HFFc6 (cell line): ENCODE measurements around the gene PLD3. TPM values are rescaled to one million over a fixed set of nuclear protein-coding genes. Genes with fewer than 3 reads are reported as not detected.

ENCODE experiments used
- DNase-seq: peaks from one replicate; pipeline ENCODE4 v3.0.0-alpha.2; 2018
- H3K27ac Mint-ChIP-seq: 2 replicates; pipeline ENCODE4 v1.8.0; 2020; ENCODE audit warnings: mild to moderate bottlenecking, mixed read lengths
- H3K27me3 Mint-ChIP-seq: 2 replicates; pipeline ENCODE4 v1.8.0; 2021; ENCODE audit warnings: mild to moderate bottlenecking, moderate library complexity, mixed read lengths; ENCODE audit not compliant: insufficient read depth
- H3K36me3 Mint-ChIP-seq: 2 replicates; pipeline ENCODE4 v1.8.0; 2021; ENCODE audit warnings: low read depth, mixed read lengths
- H3K4me1 Mint-ChIP-seq: 2 replicates; pipeline ENCODE4 v1.8.0; 2020; ENCODE audit warnings: low read depth, mixed read lengths
- H3K4me3 Mint-ChIP-seq: 2 replicates; pipeline ENCODE4 v1.8.0; 2020; ENCODE audit warnings: mild to moderate bottlenecking, moderate library complexity, mixed read lengths
- H3K9me3 Mint-ChIP-seq: 2 replicates; pipeline ENCODE4 v1.8.0; 2020; ENCODE audit warnings: mild to moderate bottlenecking, mixed read lengths
- CTCF ChIP-seq: fragments of 200-600 bp; sonication (generic); IDR thresholded peaks from 2 replicates; pipeline ENCODE4 v1.5.0; 2021; ENCODE audit warnings: antibody characterized with exemption, mild to moderate bottlenecking
- total RNA-seq, 6 experiments: library from RNA; stranded (reverse); fragmentation: NEBNext Ultra II Directional; extraction: Animal tissue kit (Norgen Biotek cat#: 25700); gene quantifications; 2 replicates in 1 of 6; 3 replicates in 5 of 6; pipeline ENCODE4 v1.2.3, GENCODE V29; 2021

PLD3 gene
- total RNA-seq, 6 experiments from 2014 or later, result 141 to 211 (median 152) TPM

- Mint-ChIP-seq H3K27ac (no peak overlapping the region), H3K4me3 (no peak overlapping the region), H3K4me1 (peaks cover 21% of the 10 kb centered on the region), H3K36me3 (0 out of 2 replicates have a peak, but pooled peaks cover 4% of the 10 kb centered on the region), H3K27me3 (peaks cover 4% of the 10 kb centered on the region), H3K9me3 (no peaks in the 10 kb centered on the region)
- no peak for TF ChIP-seq CTCF
- DNase-seq, result no peak
Measured at GRCh38 chr19:40418040-40418439, 69.5 kb downstream of the PLD3 start.

- TF ChIP-seq CTCF, result no peak
- Mint-ChIP-seq H3K27ac (no peak overlapping the region), H3K4me3 (no peak overlapping the region), H3K4me1 (peaks cover 25% of the 10 kb centered on the region), H3K36me3 (peaks cover 6% of the 10 kb centered on the region; the same call in 1 of the 2 replicates), H3K27me3 (peaks cover 4% of the 10 kb centered on the region), H3K9me3 (no peaks in the 10 kb centered on the region)
- no peak for DNase-seq
Measured at GRCh38 chr19:40419066-40419612, 70.6 kb downstream of the PLD3 start.

DNA sequence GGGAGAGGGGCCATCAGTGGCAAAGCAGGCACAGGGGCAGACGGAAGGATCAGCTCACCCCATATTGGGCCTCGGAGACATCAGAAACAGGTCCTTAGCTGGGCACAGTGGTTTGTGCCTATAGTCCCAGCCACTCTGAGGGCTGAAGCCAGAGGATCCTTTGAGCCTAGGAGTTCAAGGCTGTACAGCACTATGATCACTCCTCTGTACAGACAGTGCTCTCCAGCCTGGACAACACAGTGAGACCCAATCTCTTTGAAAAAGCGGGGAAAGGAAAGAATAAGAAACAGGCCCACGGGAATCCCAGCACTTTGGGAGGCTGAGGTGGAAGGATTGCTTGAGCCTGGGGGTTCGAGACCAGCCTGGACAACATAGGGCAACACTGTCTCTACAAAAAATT lies 71.3 kb downstream of the PLD3 start:
- H3K27me3 Mint-ChIP-seq, result peaks cover 4% of the 10 kb centered on the region
- peaks cover 13% of the 10 kb centered on the region for H3K36me3 Mint-ChIP-seq
- peak overlapping the region; percentile 33 for H3K4me3 Mint-ChIP-seq
- H3K27ac Mint-ChIP-seq, result no peak overlapping the region
- DNase-seq, result no peak
- no peak for TF ChIP-seq CTCF
- peaks cover 27% of the 10 kb centered on the region for H3K4me1 Mint-ChIP-seq
- H3K9me3 Mint-ChIP-seq, result no peaks in the 10 kb centered on the region

DNA sequence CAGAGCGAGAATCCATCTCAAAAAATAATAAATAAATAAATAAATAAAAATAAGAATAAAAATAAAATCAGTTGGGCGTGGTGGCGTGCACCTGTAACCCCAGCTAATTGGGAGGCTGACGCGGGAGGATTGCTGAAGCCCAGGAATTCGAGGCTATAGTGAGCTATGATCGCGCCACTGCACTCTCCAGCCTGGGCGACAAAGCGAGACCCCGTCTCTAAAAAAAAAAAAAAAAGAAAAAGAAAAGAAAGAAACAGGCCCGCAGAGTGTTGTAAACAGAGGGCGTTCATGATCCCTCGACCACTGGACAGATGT lies 71.9 kb downstream of the PLD3 start:
- H3K9me3 Mint-ChIP-seq, result no peaks in the 10 kb centered on the region
- peak overlapping the region; percentile 91 for H3K27ac Mint-ChIP-seq
- peaks cover 15% of the 10 kb centered on the region for H3K36me3 Mint-ChIP-seq
- peaks cover 6% of the 10 kb centered on the region for H3K27me3 Mint-ChIP-seq
- peak overlapping the region; percentile 82 for H3K4me3 Mint-ChIP-seq
- DNase-seq, result no peak
- TF ChIP-seq CTCF, result no peak
- peaks cover 27% of the 10 kb centered on the region for H3K4me1 Mint-ChIP-seq

- Mint-ChIP-seq H3K4me3 (peak overlapping the region; percentile 82), H3K9me3 (no peaks in the 10 kb centered on the region), H3K36me3 (peaks cover 15% of the 10 kb centered on the region), H3K27me3 (peaks cover 8% of the 10 kb centered on the region), H3K4me1 (peaks cover 27% of the 10 kb centered on the region), H3K27ac (peak overlapping the region; percentile 91)
- TF ChIP-seq CTCF, result peak; percentile 96
- DNase-seq, result peak; percentile 86
Measured at GRCh38 chr19:40420766-40421765, 72.6 kb downstream of the PLD3 start.
